ENCODE results near the gene HOXD3. TPM values are rescaled to one million over a fixed set of nuclear protein-coding genes. Genes with fewer than 3 reads are reported as not detected.

The HOXD3 gene
- total RNA-seq, 2 experiments from 2014 or later, result not detected

GRCh38 chr2:176164201-176164600 is 7.1 kb downstream of the HOXD3 start:
- H3K4me3 Mint-ChIP-seq, result no peak overlapping the region
- peaks cover 3% of the 10 kb centered on the region for H3K4me1 Mint-ChIP-seq
- H3K27ac Mint-ChIP-seq, result peak overlapping the region; percentile 75
- H3K9me3 Mint-ChIP-seq, result peaks cover 2% of the 10 kb centered on the region
- no peak for DNase-seq
- peaks cover 3% of the 10 kb centered on the region for H3K36me3 Mint-ChIP-seq
- H3K27me3 Mint-ChIP-seq, result peaks cover 82% of the 10 kb centered on the region
- no peak for ATAC-seq (ENCODE audit: low read depth)
- POLR2A ChIA-PET, result no interaction called here

GRCh38 chr2:176164611-176165369 is 7.7 kb downstream of the HOXD3 start:
- no peak overlapping the region for H3K4me3 Mint-ChIP-seq
- peak overlapping the region; percentile 9 for H3K27ac Mint-ChIP-seq
- H3K4me1 Mint-ChIP-seq, result peaks cover 3% of the 10 kb centered on the region
- ATAC-seq (ENCODE audit: low read depth) (no peak), DNase-seq (no peak)
- H3K36me3 Mint-ChIP-seq, result peaks cover 3% of the 10 kb centered on the region
- POLR2A ChIA-PET, result no interaction called here
- H3K9me3 Mint-ChIP-seq, result peaks cover 2% of the 10 kb centered on the region
- peaks cover 82% of the 10 kb centered on the region for H3K27me3 Mint-ChIP-seq

DNA sequence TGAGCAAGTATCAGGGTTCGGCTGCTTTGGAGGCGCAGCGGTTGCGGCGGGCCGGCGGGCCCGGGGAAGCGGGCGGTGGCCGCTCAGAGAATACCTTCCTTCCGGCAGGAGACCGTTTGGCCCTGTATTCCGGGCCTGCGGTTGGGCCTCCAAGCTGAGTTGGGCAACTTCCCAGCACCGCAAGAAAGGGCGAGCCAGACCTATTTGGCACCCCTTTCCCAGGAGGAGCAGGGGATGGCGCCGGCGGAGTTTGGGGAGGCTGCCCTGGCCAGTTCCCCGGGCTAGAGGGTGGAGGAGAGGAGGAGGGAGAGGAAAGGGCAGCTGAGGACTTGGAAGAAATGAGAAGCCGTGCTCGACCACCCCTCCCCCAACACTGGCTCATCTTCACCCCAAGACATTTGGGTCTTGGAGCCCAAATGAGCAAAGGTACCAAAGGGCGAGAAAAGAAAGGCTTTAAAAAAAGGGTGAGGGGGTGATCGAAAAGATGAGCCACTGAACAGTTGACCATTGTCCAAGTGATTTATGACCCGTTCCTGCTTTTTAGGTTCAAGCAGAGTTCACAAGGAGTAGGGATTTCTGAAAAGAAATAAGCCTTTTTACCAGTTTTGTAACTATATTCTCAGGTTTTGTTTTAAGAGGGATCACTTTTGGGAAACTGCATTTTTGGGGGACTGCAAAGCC is 8.4 kb downstream of the HOXD3 start:
- ATAC-seq (ENCODE audit: low read depth) (no peak), DNase-seq (no peak)
- no peak overlapping the region for H3K4me3 Mint-ChIP-seq
- POLR2A ChIA-PET, result no interaction called here
- H3K9me3 Mint-ChIP-seq, result peaks cover 2% of the 10 kb centered on the region
- H3K27me3 Mint-ChIP-seq, result peaks cover 79% of the 10 kb centered on the region
- H3K27ac Mint-ChIP-seq, result peak overlapping the region; percentile 9
- H3K36me3 Mint-ChIP-seq, result peaks cover 3% of the 10 kb centered on the region
- H3K4me1 Mint-ChIP-seq, result peaks cover 3% of the 10 kb centered on the region

DNA sequence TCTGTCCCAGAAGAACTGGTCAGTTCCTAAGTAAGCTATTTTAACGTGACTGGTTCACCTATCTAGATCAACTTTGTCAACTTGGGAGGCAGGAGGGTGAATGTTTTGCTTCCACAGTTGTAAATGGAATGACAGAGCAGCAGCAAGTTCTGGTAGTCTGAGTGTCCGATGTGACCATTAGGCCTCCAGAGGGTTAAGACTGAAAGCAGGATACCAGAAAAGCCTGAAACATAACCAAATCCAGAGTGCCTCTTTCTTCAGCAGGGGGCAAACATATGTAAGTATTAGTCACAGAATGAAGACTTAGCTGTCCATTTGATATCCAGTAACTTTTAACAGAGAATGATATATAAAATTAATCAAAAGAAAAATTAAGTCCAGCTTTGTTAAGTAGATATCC is 9.2 kb downstream of the HOXD3 start:
- Mint-ChIP-seq H3K27ac (no peak overlapping the region), H3K27me3 (peaks cover 78% of the 10 kb centered on the region), H3K9me3 (peaks cover 2% of the 10 kb centered on the region), H3K36me3 (peaks cover under 1% of the 10 kb centered on the region), H3K4me3 (no peak overlapping the region), H3K4me1 (peaks cover under 1% of the 10 kb centered on the region)
- ATAC-seq (ENCODE audit: low read depth), result no peak
- POLR2A ChIA-PET, result no interaction called here
- no peak for DNase-seq

GRCh38 chr2:176167398-176167797 is 10.3 kb downstream of the HOXD3 start:
- Mint-ChIP-seq H3K27ac (no peak overlapping the region), H3K4me1 (peaks cover 1% of the 10 kb centered on the region), H3K27me3 (peaks cover 76% of the 10 kb centered on the region), H3K36me3 (no peaks in the 10 kb centered on the region), H3K9me3 (peaks cover 2% of the 10 kb centered on the region), H3K4me3 (no peak overlapping the region)
- POLR2A ChIA-PET, result no interaction called here
- DNase-seq (no peak), ATAC-seq (ENCODE audit: low read depth) (no peak)

GRCh38 chr2:176169181-176169580 is 12.1 kb downstream of the HOXD3 start:
- H3K4me3 Mint-ChIP-seq, result no peak overlapping the region
- H3K27me3 Mint-ChIP-seq, result peaks cover 77% of the 10 kb centered on the region
- H3K36me3 Mint-ChIP-seq, result peaks cover 2% of the 10 kb centered on the region
- ATAC-seq (ENCODE audit: low read depth) (no peak), DNase-seq (no peak)
- peaks cover 6% of the 10 kb centered on the region for H3K4me1 Mint-ChIP-seq
- peaks cover 4% of the 10 kb centered on the region for H3K9me3 Mint-ChIP-seq
- POLR2A ChIA-PET, result no interaction called here
- H3K27ac Mint-ChIP-seq, result no peak overlapping the region

DNA sequence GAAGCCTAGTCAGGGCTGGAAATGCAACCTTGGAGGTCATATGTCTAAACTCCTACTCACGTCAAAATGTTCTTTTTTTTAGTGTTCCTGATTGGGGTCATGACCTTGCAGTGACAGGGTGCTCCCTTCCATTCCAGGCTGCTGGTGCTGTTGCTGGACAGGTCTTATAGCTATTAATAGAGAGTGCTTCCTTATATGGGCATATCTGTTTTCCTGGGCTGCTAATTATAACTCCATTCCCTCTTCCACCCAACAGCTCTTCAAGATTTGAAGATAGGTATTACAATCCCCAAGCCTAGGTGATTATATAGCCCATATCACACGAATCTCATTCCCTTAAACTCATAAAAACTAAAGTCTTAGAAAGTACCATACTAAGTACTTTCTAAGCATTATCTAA is 12.6 kb downstream of the HOXD3 start:
- POLR2A ChIA-PET, result no interaction called here
- Mint-ChIP-seq H3K9me3 (peaks cover 3% of the 10 kb centered on the region), H3K4me1 (peaks cover 6% of the 10 kb centered on the region), H3K36me3 (peaks cover 2% of the 10 kb centered on the region), H3K4me3 (no peak overlapping the region), H3K27me3 (peaks cover 78% of the 10 kb centered on the region), H3K27ac (no peak overlapping the region)
- no peak for ATAC-seq (ENCODE audit: low read depth)
- DNase-seq, result no peak

- peaks cover 6% of the 10 kb centered on the region for H3K4me1 Mint-ChIP-seq
- no peak overlapping the region for H3K4me3 Mint-ChIP-seq
- H3K36me3 Mint-ChIP-seq, result peaks cover 2% of the 10 kb centered on the region
- no peak overlapping the region for H3K27ac Mint-ChIP-seq
- peaks cover 78% of the 10 kb centered on the region for H3K27me3 Mint-ChIP-seq
- ATAC-seq (ENCODE audit: low read depth) (no peak), DNase-seq (no peak)
- peaks cover 3% of the 10 kb centered on the region for H3K9me3 Mint-ChIP-seq
- POLR2A ChIA-PET, result no interaction called here
These were observed 13.6 kb downstream of the HOXD3 start for GRCh38 chr2:176170602-176171305.

GRCh38 chr2:176171351-176172006 is 14.4 kb downstream of the HOXD3 start:
- peaks cover 78% of the 10 kb centered on the region for H3K27me3 Mint-ChIP-seq
- DNase-seq (no peak), ATAC-seq (ENCODE audit: low read depth) (no peak)
- peaks cover 2% of the 10 kb centered on the region for H3K36me3 Mint-ChIP-seq
- POLR2A ChIA-PET, result no interaction called here
- peaks cover 6% of the 10 kb centered on the region for H3K4me1 Mint-ChIP-seq
- peaks cover 3% of the 10 kb centered on the region for H3K9me3 Mint-ChIP-seq
- H3K27ac Mint-ChIP-seq, result no peak overlapping the region
- H3K4me3 Mint-ChIP-seq, result no peak overlapping the region

DNA sequence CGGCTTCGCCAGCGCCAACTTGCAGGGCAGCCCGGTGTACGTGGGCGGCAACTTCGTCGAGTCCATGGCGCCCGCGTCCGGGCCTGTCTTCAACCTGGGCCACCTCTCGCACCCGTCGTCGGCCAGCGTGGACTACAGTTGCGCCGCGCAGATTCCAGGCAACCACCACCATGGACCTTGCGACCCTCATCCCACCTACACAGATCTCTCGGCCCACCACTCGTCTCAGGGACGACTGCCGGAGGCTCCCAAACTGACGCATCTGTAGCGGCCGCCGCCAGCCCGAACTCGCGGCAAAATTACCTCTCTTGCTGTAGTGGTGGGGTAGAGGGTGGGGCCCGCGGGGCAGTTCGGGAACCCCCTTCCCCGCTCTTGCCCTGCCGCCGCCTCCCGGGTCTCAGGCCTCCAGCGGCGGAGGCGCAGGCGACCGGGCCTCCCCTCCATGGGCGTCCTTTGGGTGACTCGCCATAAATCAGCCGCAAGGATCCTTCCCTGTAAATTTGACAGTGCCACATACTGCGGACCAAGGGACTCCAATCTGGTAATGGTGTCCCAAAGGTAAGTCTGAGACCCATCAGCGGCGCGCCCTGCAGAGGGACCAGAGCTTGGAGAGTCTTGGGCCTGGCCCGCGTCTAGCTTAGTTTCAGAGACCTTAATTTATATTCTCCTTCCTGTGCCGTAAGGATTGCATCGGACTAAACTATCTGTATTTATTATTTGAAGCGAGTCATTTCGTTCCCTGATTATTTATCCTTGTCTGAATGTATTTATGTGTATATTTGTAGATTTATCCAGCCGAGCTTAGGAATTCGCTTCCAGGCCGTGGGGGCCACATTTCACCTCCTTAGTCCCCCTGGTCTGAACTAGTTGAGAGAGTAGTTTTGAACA is 15.1 kb downstream of the HOXD3 start:
- H3K4me1 Mint-ChIP-seq, result peaks cover 6% of the 10 kb centered on the region
- H3K9me3 Mint-ChIP-seq, result peaks cover 3% of the 10 kb centered on the region
- no peak for DNase-seq
- ATAC-seq (ENCODE audit: low read depth), result no peak
- no peak overlapping the region for H3K4me3 Mint-ChIP-seq
- peak overlapping the region; percentile 54 for H3K27ac Mint-ChIP-seq
- peaks cover 3% of the 10 kb centered on the region for H3K36me3 Mint-ChIP-seq
- H3K27me3 Mint-ChIP-seq, result peaks cover 78% of the 10 kb centered on the region
- POLR2A ChIA-PET, result no interaction called here

GRCh38 chr2:176172895-176173566 is 15.9 kb downstream of the HOXD3 start:
- no peak overlapping the region for H3K4me3 Mint-ChIP-seq
- POLR2A ChIA-PET, result no interaction called here
- peaks cover 80% of the 10 kb centered on the region for H3K27me3 Mint-ChIP-seq

DNA sequence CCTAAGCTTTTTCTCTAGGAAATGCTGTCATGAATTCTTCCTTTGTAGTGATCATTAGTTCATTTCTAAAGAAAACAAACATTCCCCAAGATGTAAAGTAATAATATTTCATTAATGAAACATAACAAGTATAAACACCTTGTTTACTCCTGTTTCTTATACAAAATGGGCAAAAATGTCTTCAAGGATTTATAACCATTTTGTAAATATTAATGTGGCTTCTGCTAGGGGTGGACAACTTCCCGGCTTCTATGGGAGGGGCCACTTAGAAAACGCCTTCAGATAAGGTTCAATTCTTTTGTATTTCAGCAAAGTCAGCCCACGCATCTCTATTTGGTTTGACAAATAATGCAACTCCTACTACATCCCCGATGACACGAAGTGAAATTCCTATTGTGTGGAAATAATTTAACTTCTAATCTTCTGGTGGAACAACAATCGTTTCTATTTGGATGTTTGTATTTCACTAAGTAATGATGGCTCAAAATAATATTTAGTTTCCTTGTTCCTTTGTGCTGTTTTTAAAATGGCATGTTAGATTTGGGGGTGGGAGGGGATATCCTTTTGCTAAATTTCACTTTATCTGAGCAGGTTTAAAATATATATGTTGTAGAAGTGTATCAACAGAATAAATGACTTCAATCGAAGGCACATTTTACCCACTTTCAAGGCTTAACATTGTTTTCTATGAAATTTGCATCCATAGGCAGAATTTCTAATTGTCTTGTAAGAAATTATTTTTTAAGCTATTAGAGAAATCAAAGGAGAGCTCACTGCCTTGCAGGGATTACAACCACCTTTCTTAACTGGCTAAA is 16.7 kb downstream of the HOXD3 start:
- no peak for ATAC-seq (ENCODE audit: low read depth)
- POLR2A ChIA-PET, result no interaction called here
- Mint-ChIP-seq H3K27me3 (peaks cover 85% of the 10 kb centered on the region), H3K9me3 (peaks cover 3% of the 10 kb centered on the region), H3K4me1 (peaks cover 9% of the 10 kb centered on the region), H3K4me3 (no peak overlapping the region), H3K27ac (no peak overlapping the region), H3K36me3 (peaks cover 4% of the 10 kb centered on the region)
- DNase-seq, result no peak

More at GRCh38 chr2:176172895-176173566, 15.9 kb downstream of the HOXD3 start:
- ATAC-seq (ENCODE audit: low read depth), result no peak
- Mint-ChIP-seq H3K36me3 (peaks cover 4% of the 10 kb centered on the region), H3K4me1 (peaks cover 7% of the 10 kb centered on the region), H3K27ac (no peak overlapping the region), H3K9me3 (peaks cover 3% of the 10 kb centered on the region)
- DNase-seq, result no peak
